ENCODE data around the gene DGCR8. TPM values are rescaled to one million over a fixed set of nuclear protein-coding genes. Genes with fewer than 3 reads are reported as not detected.

Gene DGCR8
- total and polyA plus RNA-seq, 10 donors = 7.8 to 62.7 (median 31.4) TPM

- H3K27me3 ChIP-seq (replicated peaks in 1 of 7) = no peaks in the 10 kb centered on the region
- no peaks in the 10 kb centered on the region for H3K9me3 ChIP-seq
- peak; percentile 79 for DNase-seq
- 19 to 44% (median 35%) methylated on average over 15 to 27 of the region's 27 CpGs for WGBS, 5 donors
- H3K4me3 ChIP-seq = peak overlapping the region; percentile 67 to 94 (median 81)
- intact Hi-C loops (cut with DNase I; ENCODE audit: low total_unique reads) = no loop called here
- peak overlapping the region; percentile 70 to 91 (median 88) for H3K27ac ChIP-seq
- TF ChIP-seq CTCF (IDR thresholded peaks at IDR 0.05 in 8 of 11, conservative IDR thresholded peaks at IDR 0.05 in 3 of 11) = no peak
- TF ChIP-seq POLR2AphosphoS5 (IDR thresholded peaks at IDR 0.05) = peak in 1 of 3 donors; percentile 5
- peaks cover 0 to 10% (median 5%) of the 10 kb centered on the region in 6 donors for H3K36me3 ChIP-seq
- peaks cover 18 to 63% (median 54%) of the 10 kb centered on the region in 6 donors for H3K4me1 ChIP-seq
These were observed 974 bp downstream of the DGCR8 start for GRCh38 chr22:20080776-20081654.

GRCh38 chr22:20083157-20083890 lies 3.3 kb downstream of the DGCR8 start:
- peak; percentile 64 for DNase-seq
- H3K27ac ChIP-seq = peak overlapping the region in 3 of 8 donors; percentile 6 to 91 (median 23)
- intact Hi-C loops (cut with DNase I; ENCODE audit: low total_unique reads) = no loop called here
- TF ChIP-seq CTCF (IDR thresholded peaks at IDR 0.05 in 8 of 11, conservative IDR thresholded peaks at IDR 0.05 in 3 of 11) (no peak), POLR2AphosphoS5 (IDR thresholded peaks at IDR 0.05) (no peak), POLR2A (IDR thresholded peaks at IDR 0.05) (no peak)
- peaks cover 2 to 33% (median 28%) of the 10 kb centered on the region in 6 donors for H3K36me3 ChIP-seq
- WGBS, 5 donors = 76 to 89% (median 85%) methylated on average over 10 of the region's 10 CpGs
- no peak overlapping the region for H3K4me3 ChIP-seq
- H3K9me3 ChIP-seq = no peaks in the 10 kb centered on the region
- no peaks in the 10 kb centered on the region for H3K27me3 ChIP-seq (replicated peaks in 1 of 7)
- H3K4me1 ChIP-seq = peaks cover 18 to 74% (median 54%) of the 10 kb centered on the region in 6 donors

- H3K9me3 ChIP-seq = no peaks in the 10 kb centered on the region
- DNase-seq = peak; percentile 23
These were observed 4.0 kb downstream of the DGCR8 start for GRCh38 chr22:20083891-20084546.

More at GRCh38 chr22:20083891-20084546, 4.0 kb downstream of the DGCR8 start:
- Histone ChIP-seq H3K27me3 (replicated peaks in 1 of 7) (no peaks in the 10 kb centered on the region), H3K36me3 (peaks cover 2 to 40% (median 34%) of the 10 kb centered on the region in 6 donors), H3K4me3 (no peak overlapping the region), H3K4me1 (peaks cover 18 to 74% (median 52%) of the 10 kb centered on the region in 6 donors), H3K27ac (peak overlapping the region in 2 of 8 donors; percentile 7 to 16)
- TF ChIP-seq CTCF (IDR thresholded peaks at IDR 0.05 in 8 of 11, conservative IDR thresholded peaks at IDR 0.05 in 3 of 11) (no peak), POLR2AphosphoS5 (IDR thresholded peaks at IDR 0.05) (no peak), POLR2A (IDR thresholded peaks at IDR 0.05) (no peak)
- 73 to 90% (median 81%) methylated on average over 10 of the region's 10 CpGs for WGBS, 5 donors
- intact Hi-C loops (cut with DNase I; ENCODE audit: low total_unique reads) = no loop called here

Measured in spleen (tissue), 11 donors.